ENCODE data around the gene NGFR. TPM values are rescaled to one million over a fixed set of nuclear protein-coding genes. Genes with fewer than 3 reads are reported as not detected.

Gene NGFR
- 1 to 10 TPM; 2.0 to 5.6 TPM for polyA plus RNA-seq

GRCh38 chr17:49494986-49495841 is at the start of gene NGFR:
TSS of gene NGFR (plus strand) at chr17:49495293. CDS start at chr17:49495418, 125 bp downstream.
- 0 to 1% methylated on average over 47 to 79 of the region's 79 CpGs for WGBS, 2 donors
- Histone ChIP-seq H3K36me3 (ENCODE audit: control insufficient read depth in 2 of 2, insufficient read depth in 2 of 2, low read length in 1 of 2) (no peaks in the 10 kb centered on the region), H3K27me3 (ENCODE audit: control insufficient read depth in 1 of 2, insufficient read depth in 2 of 2, low read length in 2 of 2) (peaks cover 0 to 9% of the 10 kb centered on the region in 2 donors), H3K27ac (ENCODE audit: low read depth in 2 of 2, low read length in 1 of 2) (no peak within 1 kb of the TSS), H3K4me1 (ENCODE audit: control insufficient read depth in 2 of 2, insufficient read depth in 2 of 2, low read length in 1 of 2) (peaks cover 6 to 22% of the 10 kb centered on the region in 2 donors), H3K9me3 (ENCODE audit: control insufficient read depth in 2 of 2, insufficient read depth in 1 of 2, low read depth in 1 of 2, low read length in 1 of 2) (no peaks in the 10 kb centered on the region), H3K4me3 (ENCODE audit: low read depth in 1 of 2, low read length in 2 of 2) (peak within 1 kb of the TSS; percentile 33 to 43)

- no peaks in the 10 kb centered on the region for H3K9me3 ChIP-seq (ENCODE audit: control insufficient read depth in 2 of 2, insufficient read depth in 1 of 2, low read depth in 1 of 2, low read length in 1 of 2)
- peaks cover 0 to 4% of the 10 kb centered on the region in 2 donors for H3K27me3 ChIP-seq (ENCODE audit: control insufficient read depth in 1 of 2, insufficient read depth in 2 of 2, low read length in 2 of 2)
- 86 to 90% methylated on average over 7 of the region's 7 CpGs for WGBS, 2 donors
- H3K4me1 ChIP-seq (ENCODE audit: control insufficient read depth in 2 of 2, insufficient read depth in 2 of 2, low read length in 1 of 2) = no peaks in the 10 kb centered on the region
- no peak overlapping the region for H3K27ac ChIP-seq (ENCODE audit: low read depth in 2 of 2, low read length in 1 of 2)
- H3K4me3 ChIP-seq (ENCODE audit: low read depth in 1 of 2, low read length in 2 of 2) = no peak overlapping the region
- no peaks in the 10 kb centered on the region for H3K36me3 ChIP-seq (ENCODE audit: control insufficient read depth in 2 of 2, insufficient read depth in 2 of 2, low read length in 1 of 2)
These were observed 49.5 kb upstream of the NGFR start for GRCh38 chr17:49445591-49445990.

GRCh38 chr17:49447628-49448302 is 47.3 kb upstream of the NGFR start:
- 88 to 91% methylated on average over 9 of the region's 9 CpGs for WGBS, 2 donors

GRCh38 chr17:49450181-49450580 is 44.9 kb upstream of the NGFR start:
- Histone ChIP-seq H3K27ac (ENCODE audit: low read depth in 2 of 2, low read length in 1 of 2) (no peak overlapping the region), H3K4me1 (ENCODE audit: control insufficient read depth in 2 of 2, insufficient read depth in 2 of 2, low read length in 1 of 2) (peaks cover 0 to 2% of the 10 kb centered on the region in 2 donors), H3K27me3 (ENCODE audit: control insufficient read depth in 1 of 2, insufficient read depth in 2 of 2, low read length in 2 of 2) (no peaks in the 10 kb centered on the region), H3K36me3 (ENCODE audit: control insufficient read depth in 2 of 2, insufficient read depth in 2 of 2, low read length in 1 of 2) (no peaks in the 10 kb centered on the region), H3K9me3 (ENCODE audit: control insufficient read depth in 2 of 2, insufficient read depth in 1 of 2, low read depth in 1 of 2, low read length in 1 of 2) (no peaks in the 10 kb centered on the region), H3K4me3 (ENCODE audit: low read depth in 1 of 2, low read length in 2 of 2) (no peak overlapping the region)
- WGBS, 2 donors = 79 to 80% methylated on average over 4 of the region's 4 CpGs

More at GRCh38 chr17:49447628-49448302, 47.3 kb upstream of the NGFR start:
- Histone ChIP-seq H3K4me1 (ENCODE audit: control insufficient read depth in 2 of 2, insufficient read depth in 2 of 2, low read length in 1 of 2) (peaks cover 0 to 2% of the 10 kb centered on the region in 2 donors), H3K4me3 (ENCODE audit: low read depth in 1 of 2, low read length in 2 of 2) (no peak overlapping the region), H3K27me3 (ENCODE audit: control insufficient read depth in 1 of 2, insufficient read depth in 2 of 2, low read length in 2 of 2) (peaks cover 0 to under 1% of the 10 kb centered on the region in 2 donors), H3K9me3 (ENCODE audit: control insufficient read depth in 2 of 2, insufficient read depth in 1 of 2, low read depth in 1 of 2, low read length in 1 of 2) (no peaks in the 10 kb centered on the region), H3K27ac (ENCODE audit: low read depth in 2 of 2, low read length in 1 of 2) (no peak overlapping the region), H3K36me3 (ENCODE audit: control insufficient read depth in 2 of 2, insufficient read depth in 2 of 2, low read length in 1 of 2) (no peaks in the 10 kb centered on the region)

- Histone ChIP-seq H3K27ac (ENCODE audit: low read depth in 2 of 2, low read length in 1 of 2) (no peak overlapping the region), H3K9me3 (ENCODE audit: control insufficient read depth in 2 of 2, insufficient read depth in 1 of 2, low read depth in 1 of 2, low read length in 1 of 2) (no peaks in the 10 kb centered on the region), H3K27me3 (ENCODE audit: control insufficient read depth in 1 of 2, insufficient read depth in 2 of 2, low read length in 2 of 2) (no peaks in the 10 kb centered on the region), H3K36me3 (ENCODE audit: control insufficient read depth in 2 of 2, insufficient read depth in 2 of 2, low read length in 1 of 2) (no peaks in the 10 kb centered on the region), H3K4me3 (ENCODE audit: low read depth in 1 of 2, low read length in 2 of 2) (no peak overlapping the region), H3K4me1 (ENCODE audit: control insufficient read depth in 2 of 2, insufficient read depth in 2 of 2, low read length in 1 of 2) (peaks cover 0 to 2% of the 10 kb centered on the region in 2 donors)
- 37 to 53% methylated on average over 3 of the region's 3 CpGs for WGBS, 2 donors
These were observed 44.4 kb upstream of the NGFR start for GRCh38 chr17:49450735-49451134.

- Histone ChIP-seq H3K36me3 (ENCODE audit: control insufficient read depth in 2 of 2, insufficient read depth in 2 of 2, low read length in 1 of 2) (no peaks in the 10 kb centered on the region), H3K4me3 (ENCODE audit: low read depth in 1 of 2, low read length in 2 of 2) (no peak overlapping the region), H3K9me3 (ENCODE audit: control insufficient read depth in 2 of 2, insufficient read depth in 1 of 2, low read depth in 1 of 2, low read length in 1 of 2) (no peaks in the 10 kb centered on the region), H3K4me1 (ENCODE audit: control insufficient read depth in 2 of 2, insufficient read depth in 2 of 2, low read length in 1 of 2) (peaks cover 0 to 2% of the 10 kb centered on the region in 2 donors), H3K27me3 (ENCODE audit: control insufficient read depth in 1 of 2, insufficient read depth in 2 of 2, low read length in 2 of 2) (no peaks in the 10 kb centered on the region), H3K27ac (ENCODE audit: low read depth in 2 of 2, low read length in 1 of 2) (no peak overlapping the region)
- WGBS, 2 donors = 63 to 68% methylated on average over 5 of the region's 5 CpGs
These were observed 42.9 kb upstream of the NGFR start for GRCh38 chr17:49452201-49452600.

GRCh38 chr17:49452661-49453060 is 42.4 kb upstream of the NGFR start:
- 94% methylated on average over 5 of the region's 5 CpGs for WGBS, 2 donors
- H3K27ac ChIP-seq (ENCODE audit: low read depth in 2 of 2, low read length in 1 of 2) = no peak overlapping the region
- H3K9me3 ChIP-seq (ENCODE audit: control insufficient read depth in 2 of 2, insufficient read depth in 1 of 2, low read depth in 1 of 2, low read length in 1 of 2) = no peaks in the 10 kb centered on the region
- peaks cover 0 to 2% of the 10 kb centered on the region in 2 donors for H3K4me1 ChIP-seq (ENCODE audit: control insufficient read depth in 2 of 2, insufficient read depth in 2 of 2, low read length in 1 of 2)
- peaks cover 0 to under 1% of the 10 kb centered on the region in 2 donors for H3K27me3 ChIP-seq (ENCODE audit: control insufficient read depth in 1 of 2, insufficient read depth in 2 of 2, low read length in 2 of 2)
- no peak overlapping the region for H3K4me3 ChIP-seq (ENCODE audit: low read depth in 1 of 2, low read length in 2 of 2)
- no peaks in the 10 kb centered on the region for H3K36me3 ChIP-seq (ENCODE audit: control insufficient read depth in 2 of 2, insufficient read depth in 2 of 2, low read length in 1 of 2)

- H3K36me3 ChIP-seq (ENCODE audit: control insufficient read depth in 2 of 2, insufficient read depth in 2 of 2, low read length in 1 of 2) = no peaks in the 10 kb centered on the region
- H3K27ac ChIP-seq (ENCODE audit: low read depth in 2 of 2, low read length in 1 of 2) = no peak overlapping the region
- H3K9me3 ChIP-seq (ENCODE audit: control insufficient read depth in 2 of 2, insufficient read depth in 1 of 2, low read depth in 1 of 2, low read length in 1 of 2) = no peaks in the 10 kb centered on the region
- peaks cover 0 to 3% of the 10 kb centered on the region in 2 donors for H3K27me3 ChIP-seq (ENCODE audit: control insufficient read depth in 1 of 2, insufficient read depth in 2 of 2, low read length in 2 of 2)
- peaks cover 0 to 2% of the 10 kb centered on the region in 2 donors for H3K4me1 ChIP-seq (ENCODE audit: control insufficient read depth in 2 of 2, insufficient read depth in 2 of 2, low read length in 1 of 2)
- WGBS, 2 donors = 60 to 80% methylated on average over 5 of the region's 5 CpGs
- no peak overlapping the region for H3K4me3 ChIP-seq (ENCODE audit: low read depth in 1 of 2, low read length in 2 of 2)
These were observed 41.0 kb upstream of the NGFR start for GRCh38 chr17:49454050-49454449.

GRCh38 chr17:49455272-49455861 is 39.7 kb upstream of the NGFR start:
- no peak overlapping the region for H3K4me3 ChIP-seq (ENCODE audit: low read depth in 1 of 2, low read length in 2 of 2)
- peaks cover 0 to 2% of the 10 kb centered on the region in 2 donors for H3K4me1 ChIP-seq (ENCODE audit: control insufficient read depth in 2 of 2, insufficient read depth in 2 of 2, low read length in 1 of 2)
- H3K9me3 ChIP-seq (ENCODE audit: control insufficient read depth in 2 of 2, insufficient read depth in 1 of 2, low read depth in 1 of 2, low read length in 1 of 2) = no peaks in the 10 kb centered on the region
- no peak overlapping the region for H3K27ac ChIP-seq (ENCODE audit: low read depth in 2 of 2, low read length in 1 of 2)
- whole genome bisulfite sequencing, 2 donors = 69 to 73% methylated on average over 9 of the region's 9 CpGs
- no peaks in the 10 kb centered on the region for H3K36me3 ChIP-seq (ENCODE audit: control insufficient read depth in 2 of 2, insufficient read depth in 2 of 2, low read length in 1 of 2)
- H3K27me3 ChIP-seq (ENCODE audit: control insufficient read depth in 1 of 2, insufficient read depth in 2 of 2, low read length in 2 of 2) = peaks cover 0 to 3% of the 10 kb centered on the region in 2 donors
